Keratinocyte (primary cell): ENCODE data around the gene C9orf50. TPM values are rescaled to one million over a fixed set of nuclear protein-coding genes. Genes with fewer than 3 reads are reported as not detected.
A peak's percentile ranks its signal among the peaks of the same experiment; 100 is the strongest.

Experiments used
- DNase-seq: peaks from one replicate; pipeline ENCODE4 v3.0.0-alpha.2; 2011; ENCODE audit warnings: low read depth, missing footprints, low spot score
- FAIRE-seq: peaks from 2 replicates; lab custom pipeline; 2011; peaks lifted over from hg19 to GRCh38; lab: Jason Lieb, UNC
- H2AFZ ChIP-seq: 2 replicates; pipeline ENCODE4 v1.6.0; 2012; ENCODE audit warnings: low read length, control low read depth, inconsistent platforms; ENCODE audit not compliant: control insufficient read depth
- H3K27ac ChIP-seq: 2 replicates; pipeline ENCODE4 v1.5.1; 2011; ENCODE audit warnings: low read length; ENCODE audit not compliant: control insufficient read depth, insufficient read depth
- H3K27me3 ChIP-seq: 3 replicates; pipeline ENCODE4 v1.6.0; 2011; ENCODE audit warnings: low read length; ENCODE audit not compliant: control insufficient read depth, insufficient read depth; ENCODE audit errors: extremely low read depth
- H3K36me3 ChIP-seq, 2 experiments: 2 replicates in 1 of 2; 3 replicates in 1 of 2; pipeline ENCODE4 v1.5.1; 2011; ENCODE audit warnings: low read length in 2 of 2, mild to moderate bottlenecking in 1 of 2; ENCODE audit not compliant: control insufficient read depth in 2 of 2, insufficient read depth in 2 of 2; ENCODE audit errors: extremely low read depth in 1 of 2
- H3K4me1 ChIP-seq: 3 replicates; pipeline ENCODE4 v1.5.1; 2011; ENCODE audit warnings: low read length; ENCODE audit not compliant: control insufficient read depth, insufficient read depth; ENCODE audit errors: extremely low read depth
- H3K4me2 ChIP-seq: 3 replicates; pipeline ENCODE4 v1.6.0; 2011; ENCODE audit warnings: low read depth, low read length; ENCODE audit not compliant: control insufficient read depth, insufficient read depth; ENCODE audit errors: extremely low read depth
- H3K4me3 ChIP-seq, 3 experiments: fragments of 200-600 bp in 1 of 3; sonication (generic) in 1 of 3; 2 replicates in 2 of 3; 3 replicates in 1 of 3; pipeline ENCODE4 v1.5.1; 2011 to 2016; ENCODE audit warnings: low read length in 3 of 3, mild to moderate bottlenecking in 3 of 3, control low read depth in 2 of 3, inconsistent platforms in 1 of 3, low read depth in 1 of 3, mixed read lengths in 1 of 3, mixed run types in 1 of 3, moderate library complexity in 1 of 3; ENCODE audit not compliant: control insufficient read depth in 2 of 3, insufficient read depth in 2 of 3; ENCODE audit errors: extremely low read depth in 1 of 3
- H3K79me2 ChIP-seq: 2 replicates; pipeline ENCODE4 v1.6.0; 2012; ENCODE audit warnings: low read length; ENCODE audit not compliant: control insufficient read depth, insufficient read depth
- H3K9ac ChIP-seq: 3 replicates; pipeline ENCODE4 v1.6.0; 2011; ENCODE audit warnings: low read length; ENCODE audit not compliant: control insufficient read depth, insufficient read depth; ENCODE audit errors: extremely low read depth
- H3K9me1 ChIP-seq: 3 replicates; pipeline ENCODE4 v1.6.0; 2011; ENCODE audit warnings: low read length; ENCODE audit not compliant: control insufficient read depth, insufficient read depth; ENCODE audit errors: extremely low read depth
- H3K9me3 ChIP-seq: 2 replicates; pipeline ENCODE4 v1.5.1; 2012; ENCODE audit warnings: low read depth, low read length; ENCODE audit not compliant: control insufficient read depth
- H4K20me1 ChIP-seq: 3 replicates; pipeline ENCODE4 v1.6.0; 2011; ENCODE audit warnings: low read length; ENCODE audit not compliant: control insufficient read depth, insufficient read depth; ENCODE audit errors: extremely low read depth
- EZH2 ChIP-seq: IDR thresholded peaks from one replicate; pipeline ENCODE4 v1.6.1; 2012; ENCODE audit warnings: inconsistent platforms, mild to moderate bottlenecking, low read length, moderate library complexity
- dilution Hi-C: fragments of 300-500 bp; cut with MboI; formaldehyde crosslinking; loops from one replicate; pipeline ENCODE4 v1.7.0; 2020; ENCODE audit warnings: low sequenced_read_pairs; ENCODE audit not compliant: extremely low pct_ligation_motif_present
- polyA plus RNA-seq, 5 experiments: library from polyadenylated mRNA; depleted of rRNA in 3 of 5; stranded (reverse) in 3 of 5; stranded (forward) in 1 of 5; unstranded in 1 of 5; fragments of >200 nt; gene quantifications; 1 replicate in 1 of 5; 2 replicates in 3 of 5; 3 replicates in 1 of 5; pipeline versions ENCODE4 v1.2.1 to v1.2.3, GENCODE V29; 2011 to 2012; ENCODE audit warnings: missing spikeins in 2 of 5, low read depth in 1 of 5, low replicate concordance in 1 of 5
- TF ChIP-seq, protein P1 (sequence below), 3 experiments: IDR thresholded peaks in 1 of 3; conservative IDR thresholded peaks in 1 of 3; optimal IDR thresholded peaks in 1 of 3; 2 replicates in 2 of 3; 3 replicates in 1 of 3; pipeline versions ENCODE3 to v1.5.1; 2011; ENCODE audit warnings: low read length in 3 of 3, mild to moderate bottlenecking in 3 of 3, moderate library complexity in 2 of 3, control low read depth in 1 of 3, inconsistent platforms in 1 of 3; ENCODE audit not compliant: insufficient read depth in 2 of 3; ENCODE audit errors: extremely low read depth in 1 of 3

Gene C9orf50
- polyA plus RNA-seq, 1 donor (not counting 4 experiments of a cell fraction or from before 2014, with no cell fraction given) = not detected

DNA sequence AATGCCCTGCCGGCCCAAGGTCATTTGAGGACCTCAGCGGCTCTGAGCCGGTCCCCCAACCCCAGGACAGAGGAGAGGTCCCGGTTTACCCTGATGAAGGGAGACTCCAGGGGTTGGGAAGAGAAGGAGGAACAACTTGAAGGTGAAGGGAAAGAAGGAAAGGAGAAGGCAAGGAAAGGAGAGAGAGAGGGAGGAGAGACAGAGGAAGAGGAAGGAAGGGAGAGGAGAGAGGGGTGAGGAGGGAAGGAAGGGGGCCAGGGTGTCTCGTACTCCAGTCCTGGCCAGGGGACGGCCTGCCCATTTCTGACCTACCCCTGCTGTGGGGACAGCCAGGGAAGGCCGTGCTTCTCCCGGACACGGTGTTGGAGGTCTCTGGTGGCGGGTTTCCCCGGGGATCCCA is 46.5 kb upstream of the C9orf50 start:
- Histone ChIP-seq H3K9me3 (no peaks in the 10 kb centered on the region), H3K36me3 (no peaks in the 10 kb centered on the region), H3K4me1 (peaks cover 3% of the 10 kb centered on the region), H3K79me2 (no peaks in the 10 kb centered on the region), H3K4me3 (no peak overlapping the region), H2AFZ (no peak overlapping the region), H3K9ac (no peak overlapping the region), H3K4me2 (no peak overlapping the region), H3K27ac (no peak overlapping the region), H3K27me3 (peaks cover 37% of the 10 kb centered on the region), H4K20me1 (no peaks in the 10 kb centered on the region), H3K9me1 (no peaks in the 10 kb centered on the region)
- FAIRE-seq = no peak
- dilution Hi-C loops = no loop called here
- DNase-seq = no peak
- TF ChIP-seq, protein P1, sequence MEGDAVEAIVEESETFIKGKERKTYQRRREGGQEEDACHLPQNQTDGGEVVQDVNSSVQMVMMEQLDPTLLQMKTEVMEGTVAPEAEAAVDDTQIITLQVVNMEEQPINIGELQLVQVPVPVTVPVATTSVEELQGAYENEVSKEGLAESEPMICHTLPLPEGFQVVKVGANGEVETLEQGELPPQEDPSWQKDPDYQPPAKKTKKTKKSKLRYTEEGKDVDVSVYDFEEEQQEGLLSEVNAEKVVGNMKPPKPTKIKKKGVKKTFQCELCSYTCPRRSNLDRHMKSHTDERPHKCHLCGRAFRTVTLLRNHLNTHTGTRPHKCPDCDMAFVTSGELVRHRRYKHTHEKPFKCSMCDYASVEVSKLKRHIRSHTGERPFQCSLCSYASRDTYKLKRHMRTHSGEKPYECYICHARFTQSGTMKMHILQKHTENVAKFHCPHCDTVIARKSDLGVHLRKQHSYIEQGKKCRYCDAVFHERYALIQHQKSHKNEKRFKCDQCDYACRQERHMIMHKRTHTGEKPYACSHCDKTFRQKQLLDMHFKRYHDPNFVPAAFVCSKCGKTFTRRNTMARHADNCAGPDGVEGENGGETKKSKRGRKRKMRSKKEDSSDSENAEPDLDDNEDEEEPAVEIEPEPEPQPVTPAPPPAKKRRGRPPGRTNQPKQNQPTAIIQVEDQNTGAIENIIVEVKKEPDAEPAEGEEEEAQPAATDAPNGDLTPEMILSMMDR (optimal IDR thresholded peaks at IDR 0.05 in 1 of 3, IDR thresholded peaks at IDR 0.05 in 1 of 3, conservative IDR thresholded peaks at IDR 0.05 in 1 of 3; ENCODE audit: extremely low read depth in 1 of 3, insufficient read depth in 2 of 3, low read length in 3 of 3) = no peak
- TF ChIP-seq EZH2 = peak; percentile 75

DNA sequence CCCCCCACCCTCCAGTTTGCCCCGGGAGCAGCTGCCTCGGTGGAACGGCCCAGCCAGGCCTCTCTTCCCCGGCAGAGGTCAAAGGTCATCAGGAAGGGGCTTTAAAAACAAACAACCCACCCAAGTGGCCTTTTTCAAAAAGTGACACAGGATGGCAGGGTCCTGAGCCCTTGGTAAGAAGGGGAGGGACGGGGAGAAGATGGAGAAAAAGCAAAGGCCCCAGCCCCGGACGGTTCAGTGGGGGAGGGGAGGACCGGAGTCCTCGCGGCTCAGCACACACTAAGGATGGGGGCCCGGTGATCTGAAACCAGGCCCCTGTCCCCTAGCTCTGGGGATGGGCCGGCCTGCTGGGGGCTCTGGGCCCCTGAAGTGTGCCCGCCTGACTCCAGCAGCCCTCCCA is 45.7 kb upstream of the C9orf50 start:
- no peak overlapping the region for H3K4me2 ChIP-seq
- H3K27me3 ChIP-seq = peaks cover 37% of the 10 kb centered on the region
- FAIRE-seq = no peak
- H2AFZ ChIP-seq = no peak overlapping the region
- H3K27ac ChIP-seq = no peak overlapping the region
- TF ChIP-seq, protein P1 (optimal IDR thresholded peaks at IDR 0.05 in 1 of 3, IDR thresholded peaks at IDR 0.05 in 1 of 3, conservative IDR thresholded peaks at IDR 0.05 in 1 of 3; ENCODE audit: extremely low read depth in 1 of 3, insufficient read depth in 2 of 3, low read length in 3 of 3) = no peak
- peak; percentile 74 for TF ChIP-seq EZH2
- H3K4me1 ChIP-seq = no peaks in the 10 kb centered on the region
- DNase-seq = no peak
- no peaks in the 10 kb centered on the region for H3K9me3 ChIP-seq
- H3K9me1 ChIP-seq = no peaks in the 10 kb centered on the region
- no peaks in the 10 kb centered on the region for H3K36me3 ChIP-seq
- no peak overlapping the region for H3K4me3 ChIP-seq
- dilution Hi-C loops = no loop called here
- no peak overlapping the region for H3K9ac ChIP-seq
- no peaks in the 10 kb centered on the region for H3K79me2 ChIP-seq
- H4K20me1 ChIP-seq = no peaks in the 10 kb centered on the region
